Left colon (tissue), 2 donors: ENCODE data around the gene AGAP1. TPM values are rescaled to one million over a fixed set of nuclear protein-coding genes. Genes with fewer than 3 reads are reported as not detected.

Experiments
- ATAC-seq: fragments of 200-7000 bp; cut with Tn5 transposase; one replicate; pipeline ENCODE4 v1.9.1; 2020; ENCODE audit warnings: mild to moderate bottlenecking, moderate library complexity
- DNase-seq, 2 donors: peaks; one replicate each; pipeline ENCODE4 v3.0.0-alpha.2; 2020
- intact Hi-C, 2 donors: fragments of 100-400 bp; cut with DNase I in 1 of 2; cut with micrococcal nuclease in 1 of 2; formaldehyde crosslinking; loops; one replicate each; pipeline versions ENCODE4 v1.11.2 to v1.14.0; 2022; cut with DNase I, micrococcal nuclease
- total RNA-seq, 2 donors: library from RNA; stranded (reverse); fragmentation: NEBNext Ultra II Directional; extraction: Animal tissue kit (Norgen Biotek cat#: 25700); gene quantifications; one replicate each; pipeline ENCODE4 v1.2.1, GENCODE V29; 2021
- donor health status: DM: no; HTN: no; CAD: no.
- donor health status: DM: yes; HTN: yes; CAD: no.

AGAP1 gene
- total RNA-seq, 2 donors from 2014 or later, result 61.3 to 78.5 TPM

DNA sequence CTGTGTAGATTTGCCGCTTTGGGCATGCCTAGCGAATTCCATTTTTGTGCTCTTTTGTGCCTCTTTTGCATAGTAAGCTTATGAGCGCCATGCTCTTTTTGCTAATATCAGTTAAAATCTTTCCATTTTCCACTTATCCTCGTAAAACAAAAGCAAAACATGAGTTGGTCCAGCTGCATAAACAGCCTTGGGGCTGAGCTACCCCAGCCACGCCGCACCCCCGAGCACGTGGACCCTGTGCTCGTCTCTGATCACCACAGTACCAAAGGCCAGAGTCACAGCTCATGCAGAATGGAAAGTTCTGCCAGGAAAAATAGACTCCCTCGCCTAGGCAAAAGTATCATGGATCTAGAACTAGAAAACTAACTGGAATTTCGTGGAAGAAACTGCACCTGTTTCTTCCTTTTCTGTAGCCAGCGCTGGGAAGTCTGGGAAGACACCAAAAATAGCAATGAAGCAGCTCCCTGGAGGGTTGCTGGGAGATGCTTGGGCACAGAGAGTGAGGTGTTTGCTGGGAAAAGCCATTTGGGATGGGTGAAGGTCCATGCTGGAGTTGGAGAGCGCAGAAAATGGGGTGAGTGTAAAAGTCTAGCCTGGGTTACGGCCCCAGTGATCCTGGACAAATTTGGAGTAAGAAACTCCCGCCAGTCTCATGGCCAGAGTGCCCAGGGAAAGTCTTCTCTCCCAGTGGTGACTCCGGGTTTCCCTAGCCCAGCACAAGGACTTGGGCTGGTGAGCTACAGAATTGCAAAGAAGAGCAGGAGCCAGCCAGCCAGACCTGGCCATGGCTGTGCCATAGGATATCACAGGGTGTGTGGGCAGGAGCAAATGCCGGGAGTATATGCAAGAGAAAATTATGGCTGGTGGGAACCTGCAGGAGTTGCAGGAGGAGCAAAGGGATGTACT lies 456.0 kb downstream of the AGAP1 start:
- ATAC-seq, result no peak
- DNase-seq, result no peak
- intact Hi-C loops, result no loop called here

DNA sequence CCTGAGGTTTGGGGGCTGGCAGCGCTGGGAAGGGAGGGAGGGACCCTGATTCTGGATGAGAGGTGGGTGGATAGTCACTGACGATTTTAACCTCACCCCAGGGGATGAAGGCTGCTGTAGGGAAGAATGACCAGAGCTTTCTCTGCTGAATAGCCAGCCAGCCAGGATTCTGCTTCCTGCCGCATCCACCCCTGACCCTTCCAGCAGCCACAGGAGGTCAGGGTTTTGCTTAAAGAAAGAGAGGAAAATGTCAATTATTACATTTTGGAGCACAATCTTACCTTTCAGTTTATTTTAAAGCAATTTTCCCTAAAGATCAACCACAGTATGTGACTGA lies 456.6 kb downstream of the AGAP1 start:
- DNase-seq, result no peak
- intact Hi-C loops, result no loop called here

DNA sequence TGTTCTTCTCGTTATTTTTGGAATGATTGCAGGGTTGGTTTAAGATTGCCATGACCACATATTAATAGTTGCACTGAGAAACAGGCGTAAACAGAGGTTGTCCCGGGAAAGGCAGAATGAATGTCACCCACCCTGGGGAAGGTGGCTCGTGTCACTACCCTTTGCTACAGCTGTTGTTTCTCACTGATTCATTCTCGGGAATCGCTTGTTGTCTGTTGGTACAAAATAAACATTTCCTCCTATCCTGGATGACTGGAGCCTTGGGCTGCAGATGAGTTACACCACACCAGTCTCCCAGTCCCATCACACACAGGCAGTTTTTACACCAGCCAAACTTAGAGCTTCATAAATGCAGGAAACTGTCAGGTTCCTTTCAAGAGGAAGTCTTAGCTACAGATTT lies 457.6 kb downstream of the AGAP1 start:
- intact Hi-C loops, result no loop called here
- DNase-seq (no peak), ATAC-seq (no peak)

More for the DNA sequence above, 456.6 kb downstream of the AGAP1 start:
- no peak for ATAC-seq

DNA sequence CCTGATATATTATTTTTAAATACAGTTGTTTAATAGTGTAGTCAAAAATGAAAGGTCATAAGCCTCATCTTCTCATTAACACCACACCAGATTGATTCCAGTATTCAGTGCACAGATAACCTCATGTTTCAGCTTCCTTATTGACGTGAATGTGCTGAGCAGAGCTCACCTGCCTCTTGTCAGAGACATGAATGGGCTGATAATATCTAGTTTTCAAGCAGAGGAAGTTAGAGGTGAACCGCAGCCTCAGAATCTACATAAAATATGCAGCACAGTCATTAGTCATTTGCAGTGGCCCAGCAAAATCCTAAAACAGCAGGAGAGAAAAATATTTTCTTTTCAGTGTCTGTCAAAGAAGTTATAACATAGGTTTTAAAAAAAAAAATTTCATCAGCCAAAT lies 458.1 kb downstream of the AGAP1 start:
- DNase-seq (no peak), ATAC-seq (no peak)
- intact Hi-C loops, result no loop called here

DNA sequence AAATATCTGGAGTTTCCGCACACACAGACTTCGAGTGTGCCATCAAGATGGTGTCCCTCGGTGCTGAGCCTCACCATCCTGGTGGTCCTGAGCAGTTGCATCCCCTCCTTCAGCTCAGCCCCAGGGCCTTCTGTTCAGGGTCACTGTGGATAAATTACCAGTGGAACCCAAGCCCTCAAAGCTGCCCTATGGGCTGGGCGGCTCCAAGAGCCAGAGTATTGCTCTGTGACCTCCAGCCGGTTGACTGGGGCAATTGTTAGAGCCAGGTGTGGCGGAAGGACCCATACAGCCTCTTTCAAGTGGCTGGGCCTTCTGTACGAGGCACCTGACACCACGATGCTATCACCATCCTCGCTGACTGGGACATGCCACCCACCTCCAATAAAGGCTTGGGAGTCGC lies 458.9 kb downstream of the AGAP1 start:
- no peak for DNase-seq
- ATAC-seq, result no peak
- intact Hi-C loops, result no loop called here

DNA sequence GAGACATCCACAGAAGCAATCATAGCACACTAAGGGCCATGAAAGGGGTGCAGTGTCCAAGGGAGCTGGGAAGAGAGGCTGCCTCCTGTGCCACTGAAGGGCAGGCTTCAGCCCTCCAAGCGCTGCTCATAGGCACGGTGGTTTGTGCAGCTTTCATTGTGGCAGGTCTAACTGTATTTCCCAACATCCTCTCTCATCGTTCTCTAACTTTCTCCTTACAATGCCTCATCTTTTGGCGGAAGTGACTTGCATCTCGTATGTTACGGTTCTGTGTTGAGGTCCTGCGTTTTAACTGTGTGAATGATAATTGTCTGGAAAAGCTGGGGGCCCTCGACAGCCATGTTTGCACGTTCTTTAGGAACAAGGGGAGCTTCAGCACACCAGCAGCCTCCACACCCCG lies 460.4 kb downstream of the AGAP1 start:
- intact Hi-C loops, result no loop called here
- ATAC-seq (no peak), DNase-seq (no peak)

DNA sequence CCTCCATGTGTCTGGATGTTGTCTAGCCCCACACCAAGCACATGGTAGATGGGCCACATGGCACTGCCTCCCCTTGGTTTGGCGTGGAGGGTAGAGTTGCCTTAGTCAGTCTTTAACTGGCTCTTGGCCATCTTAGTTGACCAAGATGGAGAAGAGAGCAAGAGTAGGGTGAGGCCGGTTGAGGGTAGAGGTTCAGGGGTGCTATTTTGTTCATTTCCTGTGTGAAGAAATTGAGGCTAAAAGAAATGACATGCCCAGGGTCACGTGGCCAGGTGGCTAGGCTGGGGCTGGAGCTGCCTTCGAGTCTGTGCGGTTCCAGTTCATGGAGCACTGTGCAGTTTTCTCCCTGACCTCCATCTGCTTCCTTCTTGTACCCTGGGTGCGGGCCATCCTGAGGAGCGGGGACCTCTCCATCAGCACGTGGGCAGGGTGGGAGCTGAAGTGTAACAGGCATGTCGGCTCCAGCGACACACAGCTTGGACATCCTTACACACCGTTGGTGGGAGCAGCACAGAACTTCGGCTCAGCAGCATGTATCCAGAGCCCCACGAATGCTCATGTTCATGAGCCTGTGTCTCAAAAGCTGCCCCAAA lies 461.1 kb downstream of the AGAP1 start:
- intact Hi-C loops, result no loop called here
- no peak for DNase-seq
- ATAC-seq, result no peak

DNA sequence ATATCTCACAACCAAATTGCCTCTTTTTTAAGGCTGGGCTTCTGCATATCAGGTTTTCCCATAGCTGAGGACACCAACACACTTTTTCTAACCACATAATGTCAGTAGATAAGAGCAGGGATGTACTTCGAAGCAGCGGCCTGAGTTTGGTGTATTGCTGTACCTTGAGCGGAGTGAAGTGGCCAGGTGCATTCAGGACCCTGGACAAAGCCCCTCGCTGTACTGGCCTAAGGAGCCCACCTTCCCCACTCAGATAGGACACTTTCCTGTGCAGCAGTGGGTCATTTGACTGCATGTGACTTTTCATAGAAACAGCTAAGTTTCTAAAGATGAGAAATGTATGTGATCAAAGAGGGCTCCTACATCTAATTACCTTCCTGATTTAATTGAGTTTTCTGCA lies 461.8 kb downstream of the AGAP1 start:
- ATAC-seq, result no peak
- intact Hi-C loops, result no loop called here
- no peak for DNase-seq

DNA sequence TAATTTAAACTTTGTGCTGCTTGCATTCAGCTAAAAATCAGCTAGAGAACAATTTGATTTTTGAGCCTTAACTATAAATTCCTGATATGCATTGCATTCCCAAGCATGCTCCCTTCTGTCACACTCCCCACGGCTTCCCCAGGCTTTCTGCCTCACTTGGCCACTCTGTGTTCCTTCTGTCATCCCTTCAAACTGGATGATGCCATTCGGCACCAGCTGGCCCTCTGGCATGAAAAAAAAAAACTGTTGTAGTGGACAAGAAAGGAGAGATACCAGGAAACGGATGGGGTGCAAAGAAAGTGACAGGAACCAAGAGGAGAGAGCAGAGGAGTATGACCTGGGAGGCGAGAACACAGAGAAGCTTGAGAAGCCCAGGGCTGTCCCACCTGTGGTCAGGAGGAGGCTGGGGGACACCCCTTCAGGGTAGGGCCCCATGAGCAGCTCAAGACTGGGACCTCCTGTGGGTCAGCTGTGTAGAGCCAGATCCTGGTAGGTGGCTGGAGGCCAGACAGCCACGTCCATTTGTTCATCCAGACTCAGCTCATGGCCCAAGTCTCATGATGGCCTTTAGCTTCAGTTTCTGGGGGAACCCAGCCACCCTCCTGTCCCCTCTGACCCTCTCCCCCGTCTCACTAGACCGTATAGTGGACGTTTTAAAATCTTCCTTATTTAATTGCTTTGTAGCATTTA lies 462.6 kb downstream of the AGAP1 start:
- intact Hi-C loops, result no loop called here
- no peak for DNase-seq

DNA sequence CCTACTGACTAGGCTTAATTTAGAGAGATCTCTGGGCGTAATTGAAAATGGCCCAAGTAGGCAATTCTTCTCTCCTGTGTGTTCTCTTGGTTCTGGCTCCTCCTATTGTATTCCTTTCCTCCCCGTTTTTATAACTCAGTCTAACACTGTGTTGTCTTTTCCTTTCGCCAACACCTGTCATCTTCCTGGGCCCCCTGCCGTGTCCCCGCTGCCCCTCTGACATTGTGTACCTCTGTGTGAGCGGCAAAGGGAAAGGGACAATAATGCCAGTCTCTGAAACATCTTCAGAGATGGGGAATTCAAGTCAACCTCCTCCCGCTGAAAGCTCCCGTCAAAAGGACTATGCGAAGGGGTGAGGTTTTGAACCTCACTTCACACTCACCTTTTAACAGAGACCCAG lies 463.4 kb downstream of the AGAP1 start:
- ATAC-seq, result no peak
- no peak for DNase-seq
- intact Hi-C loops, result no loop called here

More for the DNA sequence above, 462.6 kb downstream of the AGAP1 start:
- ATAC-seq, result no peak

DNA sequence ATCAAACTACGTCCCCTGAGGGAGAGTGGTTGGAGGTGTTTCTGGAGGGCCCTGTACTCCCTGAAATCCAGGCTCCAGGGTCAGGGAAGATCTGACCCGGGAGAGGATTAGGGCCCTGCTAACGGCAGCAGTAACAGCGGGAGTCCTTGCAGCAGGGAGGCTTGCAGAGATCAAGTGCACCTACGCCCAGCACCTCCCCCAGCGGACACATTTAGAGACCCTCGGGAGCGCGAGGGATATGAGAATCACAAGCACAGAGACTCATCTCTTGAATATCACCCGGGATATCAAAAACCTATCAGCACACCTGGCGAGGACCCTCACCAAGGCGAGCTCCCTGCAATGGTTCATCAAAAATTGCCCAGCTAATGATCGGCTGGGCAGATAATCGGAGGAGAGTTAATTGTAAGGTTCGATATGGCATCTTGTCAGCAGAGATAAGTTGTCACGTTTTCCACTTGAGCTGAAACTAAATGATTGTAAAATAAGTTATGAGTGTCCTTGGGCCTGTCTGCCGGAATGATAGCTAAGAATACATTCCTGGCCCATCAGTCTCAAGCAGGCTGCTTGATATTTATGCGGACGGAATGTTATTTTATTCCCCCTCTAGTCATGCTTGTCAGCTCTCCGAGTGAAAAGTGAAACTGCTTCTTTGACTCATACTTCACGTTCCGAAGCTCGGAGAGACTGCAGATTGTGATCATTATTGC lies 464.5 kb downstream of the AGAP1 start:
- intact Hi-C loops, result no loop called here
- DNase-seq, result no peak
- ATAC-seq, result no peak

DNA sequence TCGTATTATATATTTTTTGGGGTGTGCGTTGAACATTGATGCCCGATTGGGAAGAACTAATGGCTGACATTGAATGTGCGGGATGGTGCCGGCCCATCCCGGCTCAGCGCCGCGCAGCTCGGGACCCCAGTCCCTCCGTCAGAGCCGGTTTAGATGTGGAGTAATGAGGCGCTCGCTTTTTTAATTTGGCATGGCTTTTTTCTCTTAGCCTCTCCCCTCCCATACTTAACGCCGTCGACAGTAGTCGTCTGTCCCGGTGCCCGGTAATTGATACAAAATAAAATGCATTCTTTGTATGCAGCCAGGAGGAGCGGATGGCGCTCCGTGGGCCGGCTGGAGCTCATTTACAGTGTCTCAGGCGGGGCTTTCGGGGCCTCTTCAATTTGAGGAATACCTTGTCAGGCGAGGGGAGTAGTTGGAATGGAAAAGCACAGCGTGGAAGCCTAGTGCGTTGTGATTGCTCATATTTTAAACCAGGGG lies 465.1 kb downstream of the AGAP1 start:
- DNase-seq (no peak), ATAC-seq (no peak)
- intact Hi-C loops, result no loop called here

DNA sequence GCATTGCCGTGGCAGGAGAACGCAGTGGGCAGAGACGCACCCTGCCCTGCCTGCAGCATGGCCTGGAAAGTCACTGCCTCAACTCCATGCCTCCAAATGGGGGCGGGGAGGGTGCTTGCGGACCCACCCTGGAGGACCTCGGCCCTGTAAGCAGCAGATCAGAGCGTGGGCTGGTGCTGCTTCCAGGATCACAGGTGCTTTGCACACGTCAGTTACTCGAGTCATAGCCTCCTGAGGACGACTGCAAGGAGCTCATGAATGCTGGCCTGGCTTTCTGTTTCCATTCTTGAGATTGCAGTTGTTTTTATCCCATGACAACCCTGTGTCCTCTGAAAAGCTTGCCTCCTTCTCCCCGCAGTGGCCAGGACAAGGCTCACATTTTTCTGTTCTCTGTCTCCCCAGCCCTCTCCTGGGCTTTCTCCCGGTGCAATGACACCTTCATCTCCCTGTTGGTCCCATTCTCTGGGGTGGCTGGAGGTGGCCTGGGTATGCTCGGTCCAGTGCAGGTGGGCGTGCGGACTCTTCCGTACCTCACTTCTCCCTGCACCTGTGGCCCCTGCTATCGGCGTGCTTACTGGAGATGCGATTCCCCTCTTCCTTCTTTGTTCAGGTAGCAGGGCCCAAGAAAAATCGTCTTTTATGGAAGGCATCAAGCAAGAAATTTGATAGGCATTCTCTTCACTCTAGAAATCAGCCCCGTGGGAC lies 466.3 kb downstream of the AGAP1 start:
- ATAC-seq (no peak), DNase-seq (no peak)
- intact Hi-C loops, result no loop called here

DNA sequence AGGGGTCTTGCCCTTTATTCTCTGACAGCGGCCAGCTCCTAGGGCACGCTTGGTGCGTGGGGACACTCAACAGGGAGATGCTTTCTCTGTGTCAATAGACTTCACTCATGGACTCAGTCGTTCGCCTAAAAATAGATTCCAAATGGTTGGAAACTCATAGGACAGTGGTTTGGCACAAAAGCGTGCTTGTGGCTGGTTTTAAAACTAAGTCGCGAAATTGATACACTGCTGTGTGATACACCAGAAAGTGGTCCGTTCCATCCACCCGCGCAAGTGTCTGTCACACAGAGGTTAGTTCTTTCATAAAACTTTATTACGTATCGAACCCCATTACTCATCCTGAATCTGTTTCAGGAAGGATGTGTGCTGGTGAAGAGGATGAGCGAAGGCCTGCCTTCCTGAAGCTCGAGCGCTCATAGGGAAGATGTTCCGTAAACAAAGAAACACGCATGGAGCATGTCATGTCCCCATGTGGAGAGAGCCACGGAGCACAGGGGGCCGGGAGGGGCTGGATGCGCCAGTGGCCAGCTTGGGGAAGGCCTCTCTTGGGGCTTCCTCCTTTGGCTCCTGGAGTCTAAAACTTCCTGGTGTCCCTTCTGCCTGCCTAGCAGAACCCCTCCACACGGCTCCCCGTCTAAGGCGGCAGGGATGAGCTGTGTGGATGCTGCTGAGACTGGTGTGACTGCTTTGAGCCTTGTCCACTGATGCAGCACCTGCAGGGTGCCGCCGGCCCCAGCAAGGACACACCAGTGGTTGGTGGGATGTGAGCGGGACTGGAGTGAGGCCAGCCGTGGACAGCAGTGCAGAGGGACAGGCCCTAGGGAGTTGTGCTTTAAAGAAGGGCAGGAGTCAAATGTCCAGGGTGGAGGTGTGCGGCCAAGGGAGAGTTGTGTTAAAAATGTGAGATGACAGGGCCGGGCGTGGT lies 467.1 kb downstream of the AGAP1 start:
- intact Hi-C loops, result no loop called here
- DNase-seq (no peak), ATAC-seq (no peak)

DNA sequence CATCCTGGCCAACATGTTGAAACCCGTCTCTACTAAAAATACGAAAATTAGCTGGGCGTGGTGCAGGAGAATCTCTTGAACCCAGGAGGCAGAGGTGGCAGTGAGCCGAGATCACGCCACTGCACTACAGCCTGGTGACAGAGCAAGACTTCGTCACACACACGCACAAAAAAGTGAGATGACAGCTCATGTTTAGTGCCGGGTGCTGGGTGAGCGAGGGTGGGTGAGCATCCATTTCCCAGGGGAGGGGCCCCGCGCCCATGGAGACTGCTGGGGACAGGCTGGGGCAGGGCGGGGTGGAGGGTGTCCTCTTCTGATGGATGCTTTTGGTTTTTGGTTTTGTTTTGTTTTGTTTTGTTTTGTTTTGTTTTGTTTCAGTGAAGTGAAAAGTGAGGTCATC lies 467.9 kb downstream of the AGAP1 start:
- no peak for DNase-seq
- intact Hi-C loops, result no loop called here

DNA sequence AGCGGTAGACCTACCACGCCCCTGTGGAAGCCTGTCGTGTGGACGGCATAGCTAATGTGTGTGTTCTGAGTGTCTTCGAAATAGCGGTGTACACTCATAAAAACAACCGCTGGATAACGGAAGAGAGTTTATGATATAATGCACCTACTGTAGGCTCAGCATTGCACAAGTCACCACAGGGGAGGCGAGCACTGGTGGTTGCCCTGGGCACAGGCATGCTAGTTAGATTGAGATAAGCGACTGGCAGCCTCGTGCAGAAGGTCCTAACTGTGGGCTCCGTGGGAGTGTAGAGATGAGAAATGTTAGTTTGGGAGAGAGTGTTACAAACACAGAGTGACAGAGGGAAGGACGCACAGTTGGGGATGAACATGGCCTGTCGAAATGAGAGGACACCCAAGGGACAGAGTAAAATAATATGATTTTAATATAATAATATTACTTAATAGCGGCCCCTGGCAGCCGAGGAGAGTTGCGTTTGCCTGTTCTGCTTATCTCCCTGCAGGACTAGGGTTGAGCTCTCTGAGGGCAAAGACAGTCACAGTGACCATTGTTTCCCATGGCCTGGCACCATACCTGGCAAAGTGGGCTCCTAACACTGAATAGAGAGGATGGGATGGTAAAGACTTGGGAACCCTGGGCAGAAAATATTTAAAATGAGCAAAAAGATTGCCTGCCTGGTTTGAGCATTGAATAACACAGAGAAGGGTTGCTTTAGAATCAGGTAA lies 470.2 kb downstream of the AGAP1 start:
- intact Hi-C loops, result no loop called here
- DNase-seq, result no peak
- no peak for ATAC-seq

More for the DNA sequence above, 467.9 kb downstream of the AGAP1 start:
- ATAC-seq, result no peak

DNA sequence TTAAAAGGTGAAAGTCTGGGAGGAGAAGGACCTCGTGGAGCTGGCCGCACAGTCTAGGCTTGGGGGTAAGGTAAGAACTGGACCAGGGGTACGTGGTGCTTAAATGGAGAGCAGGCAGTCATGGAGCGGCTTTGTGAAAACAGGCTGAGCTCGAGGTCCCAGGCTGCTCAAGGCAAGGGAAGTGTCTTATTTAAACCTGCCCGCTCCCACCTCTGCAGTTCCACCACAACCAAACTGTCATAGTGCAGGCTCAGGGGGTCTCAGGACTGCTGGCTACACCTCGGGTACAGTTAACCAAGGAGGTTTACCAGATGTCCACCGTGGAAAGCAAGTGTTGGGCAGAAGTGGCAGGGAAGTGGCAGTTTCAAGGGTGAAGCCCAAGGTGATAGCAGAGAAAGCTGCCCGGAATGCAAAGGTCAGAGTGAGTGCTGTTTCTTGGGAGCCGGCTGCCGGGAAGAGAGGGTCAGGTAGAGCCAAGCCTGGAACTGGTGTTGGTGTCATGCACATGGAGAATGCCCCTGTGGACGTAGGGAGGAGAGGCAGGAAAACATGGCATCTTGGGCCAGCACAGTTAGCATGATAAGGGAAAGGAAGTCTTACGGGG lies 471.0 kb downstream of the AGAP1 start:
- intact Hi-C loops, result no loop called here
- ATAC-seq, result no peak
- no peak for DNase-seq
